ENCODE data around the gene YIPF2.

The YIPF2 gene

DNA sequence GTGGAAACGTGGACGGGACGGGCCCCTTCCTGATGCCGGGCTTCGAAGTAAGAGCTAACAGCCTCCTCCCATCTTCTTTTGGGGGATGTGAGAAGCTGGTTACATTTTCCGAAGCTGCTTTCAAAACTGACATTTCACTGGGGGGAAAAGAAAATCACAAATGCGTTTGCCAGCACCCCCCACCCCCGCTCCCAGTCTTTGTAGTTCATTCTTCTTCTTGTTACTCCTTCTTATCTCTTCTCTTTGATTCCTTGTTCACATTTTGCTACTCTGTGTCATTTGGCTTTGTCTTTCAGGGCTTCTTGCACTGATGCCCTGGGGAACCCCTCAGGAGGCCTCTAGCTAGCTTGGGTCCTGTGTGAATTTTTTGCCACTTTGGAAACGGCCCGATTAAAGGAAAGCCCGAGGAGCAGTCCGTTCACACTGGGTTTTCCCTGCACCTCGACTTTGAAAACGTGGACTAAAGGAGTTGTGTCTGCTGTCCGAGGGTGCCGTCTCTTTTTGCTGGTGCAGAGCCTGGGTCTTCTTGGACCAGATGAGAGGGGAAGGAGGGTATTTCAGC, 55.8 kb downstream of the YIPF2 start:
- DNase-seq: no peak

Measured in CD4-positive, alpha-beta T cell treated with Interleukin-17A for 1 hour (primary cell).